BLaER1 treated with 17β-estradiol and CSF1 and Interleukin-3, amounts not matched to agents 10 nM and 100 nM (cell line): ENCODE results near the gene CSNK2A3.
"Not testable (repeated sequence)": the region's sequence is repeated elsewhere in the genome, so short reads cannot be mapped to it uniquely, and the experiment has no call there.

ENCODE experiments used
- H3K27ac ChIP-seq, 11 experiments: shearing (Covaris generic); formaldehyde crosslinking; 2 replicates each; pipeline ENCODE4 v1.8.1; 2022
- H3K27me3 ChIP-seq, 11 experiments: shearing (Covaris generic); formaldehyde crosslinking; 2 replicates each; pipeline ENCODE4 v1.8.1; 2022
- H3K36me3 ChIP-seq, 11 experiments: shearing (Covaris generic); formaldehyde crosslinking; 2 replicates each; pipeline ENCODE4 v1.8.1; 2022
- H3K4me1 ChIP-seq, 10 experiments: shearing (Covaris generic); formaldehyde crosslinking; 2 replicates each; pipeline ENCODE4 v1.8.1; 2022
- H3K4me2 ChIP-seq, 11 experiments: shearing (Covaris generic); formaldehyde crosslinking; 2 replicates each; pipeline ENCODE4 v1.8.1; 2022
- H3K4me3 ChIP-seq, 10 experiments: shearing (Covaris generic); formaldehyde crosslinking; 2 replicates each; pipeline ENCODE4 v1.8.1; 2022
- H3K9ac ChIP-seq, 11 experiments: shearing (Covaris generic); formaldehyde crosslinking; 2 replicates each; pipeline ENCODE4 v1.8.1; 2022
- H3K9me3 ChIP-seq, 11 experiments: shearing (Covaris generic); formaldehyde crosslinking; replicated peaks in 1 of 11; 2 replicates each; pipeline ENCODE4 v1.8.1; 2022
- H4K20me1 ChIP-seq, 11 experiments: shearing (Covaris generic); formaldehyde crosslinking; 2 replicates each; pipeline ENCODE4 v1.8.1; 2022
- Cebpa-rat ChIP-seq, 11 experiments: shearing (Covaris generic); IDR thresholded peaks; 2 replicates each; pipeline ENCODE4 v1.8.1; 2022

CSNK2A3 gene

DNA sequence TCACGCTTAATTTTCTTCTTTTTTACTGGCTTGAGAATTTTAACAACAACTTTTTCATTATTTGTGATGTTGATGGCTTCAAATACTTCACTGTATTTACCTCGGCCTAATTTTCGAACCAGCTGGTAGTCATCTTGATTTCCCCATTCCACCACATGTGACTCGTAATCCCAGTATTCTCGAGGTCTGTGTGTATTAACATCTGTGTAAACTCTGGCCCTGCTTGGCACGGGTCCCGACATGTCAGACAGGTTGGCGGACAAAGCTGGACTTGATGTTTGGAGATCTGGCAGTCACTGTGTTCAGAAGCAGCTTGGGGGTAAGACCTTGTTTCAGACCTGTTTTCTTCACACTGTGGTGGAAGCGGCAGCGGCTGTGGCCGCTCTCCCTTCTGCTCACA, at the start of gene CSNK2A3:
CSNK2A3 (minus strand) TSS at position 373 of the 400 bp plus-strand sequence; CDS start at position 242, 131 bp downstream.
- not testable (repeated sequence) for H3K4me2 ChIP-seq, H4K20me1 ChIP-seq, H3K9ac ChIP-seq, H3K4me1 ChIP-seq, H3K4me3 ChIP-seq, H3K27me3 ChIP-seq, H3K27ac ChIP-seq, H3K9me3 ChIP-seq, H3K36me3 ChIP-seq

DNA sequence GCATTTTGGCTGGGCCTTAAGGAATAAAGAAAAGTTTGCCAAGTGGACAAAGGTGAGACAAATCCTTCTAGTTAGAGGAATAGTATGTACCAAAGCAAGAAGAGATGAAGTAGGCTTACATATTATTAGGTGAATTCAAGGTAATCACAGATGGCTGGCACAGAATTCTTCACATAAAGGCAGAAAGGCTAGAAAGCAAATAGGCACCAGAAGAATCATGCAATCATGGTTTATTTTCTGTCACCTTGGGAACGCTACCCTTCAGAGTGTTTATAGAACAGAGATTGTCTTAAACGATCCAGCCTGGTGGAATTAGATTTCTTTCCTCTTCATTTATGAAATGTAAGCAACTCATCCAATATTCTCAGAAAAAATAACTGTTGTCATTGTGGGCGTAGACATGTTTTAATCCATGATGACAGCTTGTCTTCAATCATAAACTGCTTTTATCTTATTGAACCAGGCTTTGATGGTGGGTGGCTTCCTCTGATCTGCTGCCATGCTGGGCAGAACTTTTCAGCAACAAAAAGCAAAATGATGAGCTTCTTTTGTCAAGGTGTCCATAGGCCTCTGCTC, 49.0 kb upstream of the CSNK2A3 start:
- H4K20me1 ChIP-seq = peaks cover 0 to 53% (median 20%) of the 10 kb centered on the region in 11 experiments; a peak in 12 of 22 replicates
- H3K4me3 ChIP-seq = no peak overlapping the region
- no peaks in the 10 kb centered on the region for H3K36me3 ChIP-seq
- H3K4me2 ChIP-seq = no peak overlapping the region
- H3K9ac ChIP-seq = no peak overlapping the region
- no peaks in the 10 kb centered on the region for H3K9me3 ChIP-seq
- H3K4me1 ChIP-seq = peaks cover 0 to 3% (median 0%) of the 10 kb centered on the region in 10 experiments; a peak in 1 of 20 replicates
- TF ChIP-seq Cebpa-rat (IDR thresholded peaks at IDR 0.05) = no peak
- H3K27ac ChIP-seq = no peak overlapping the region
- peaks cover 37 to 95% (median 53%) of the 10 kb centered on the region in 11 experiments for H3K27me3 ChIP-seq

DNA sequence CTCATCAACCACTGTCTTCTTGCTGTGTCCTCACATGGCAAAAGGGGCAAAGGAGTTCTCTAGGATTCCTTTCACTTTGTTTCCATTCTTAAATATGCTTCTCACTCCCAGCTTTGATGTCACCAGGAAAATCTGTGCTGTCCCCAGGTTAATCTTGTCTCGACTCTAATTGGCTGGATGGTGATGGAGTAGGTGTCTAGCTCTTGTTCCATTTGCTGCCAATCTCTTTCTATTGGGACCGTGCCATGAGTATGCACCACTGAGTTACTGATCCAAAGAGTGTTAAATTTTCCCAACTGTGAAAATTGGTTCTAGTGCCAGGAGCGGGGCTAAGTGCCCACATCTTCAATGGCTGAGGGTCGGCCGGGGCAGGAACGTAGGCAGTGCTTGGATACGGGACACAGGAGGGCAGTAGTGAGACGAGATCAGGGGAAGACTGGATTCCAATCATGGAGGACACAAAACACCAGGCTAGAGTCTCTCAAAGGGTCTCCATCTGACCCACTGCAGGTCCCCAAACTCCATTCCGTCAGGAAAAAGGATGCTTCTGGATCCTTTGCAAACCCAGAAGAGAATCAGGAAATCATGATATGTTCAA, 47.7 kb upstream of the CSNK2A3 start:
- Histone ChIP-seq H3K9ac (no peak overlapping the region), H3K4me3 (no peak overlapping the region), H3K27me3 (peaks cover 24 to 85% (median 40%) of the 10 kb centered on the region in 11 experiments), H3K36me3 (no peaks in the 10 kb centered on the region), H3K4me2 (no peak overlapping the region), H4K20me1 (peaks cover 0 to 46% (median 13%) of the 10 kb centered on the region in 11 experiments; a peak in 11 of 22 replicates), H3K4me1 (no peaks in the 10 kb centered on the region), H3K27ac (no peak overlapping the region), H3K9me3 (no peaks in the 10 kb centered on the region)
- TF ChIP-seq Cebpa-rat (IDR thresholded peaks at IDR 0.05) = no peak

DNA sequence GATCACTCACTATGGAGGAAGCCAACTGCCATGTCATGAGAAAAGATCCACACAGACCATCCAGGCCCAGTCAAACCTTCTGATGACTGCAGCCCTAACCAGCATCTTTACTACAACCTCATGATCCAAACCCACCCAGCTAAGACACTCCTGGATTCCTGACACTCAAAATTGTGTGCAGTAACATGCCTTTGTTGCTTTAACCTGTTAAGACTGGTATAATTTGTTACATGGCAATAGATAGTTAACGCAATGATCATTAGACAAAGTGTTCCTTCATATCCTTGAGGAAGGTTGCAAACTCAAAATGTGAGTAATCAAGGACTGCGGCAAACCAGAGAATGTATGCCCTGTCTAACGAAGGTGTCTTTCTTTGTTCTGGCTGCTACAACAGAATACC, 47.1 kb upstream of the CSNK2A3 start:
- Histone ChIP-seq H3K4me1 (no peaks in the 10 kb centered on the region), H3K4me3 (no peak overlapping the region), H3K4me2 (no peak overlapping the region), H3K9ac (no peak overlapping the region), H3K36me3 (no peaks in the 10 kb centered on the region), H4K20me1 (peaks cover 0 to 40% (median 8%) of the 10 kb centered on the region in 11 experiments; a peak in 10 of 22 replicates), H3K27ac (no peak overlapping the region), H3K9me3 (no peaks in the 10 kb centered on the region), H3K27me3 (peaks cover 17 to 83% (median 34%) of the 10 kb centered on the region in 11 experiments)
- TF ChIP-seq Cebpa-rat (IDR thresholded peaks at IDR 0.05) = no peak

DNA sequence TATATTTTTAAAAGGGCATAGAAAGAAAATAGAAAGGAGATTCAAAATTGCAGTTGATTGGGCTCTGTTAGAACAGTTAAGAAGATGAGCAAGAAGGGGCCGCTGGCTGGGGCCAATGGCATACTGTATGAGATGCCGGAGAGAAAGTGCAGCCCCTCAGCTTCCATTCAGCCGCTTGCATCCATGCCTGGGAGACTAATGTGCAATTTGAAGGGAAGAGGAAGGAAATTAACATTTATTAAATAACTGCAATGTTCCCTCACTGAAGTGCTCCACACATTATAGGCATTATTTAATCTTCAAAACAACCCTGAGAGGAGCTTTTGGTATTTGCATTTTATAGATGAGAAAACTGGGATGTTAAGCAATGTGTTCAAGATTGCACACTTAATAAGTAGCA, 44.7 kb upstream of the CSNK2A3 start:
- Histone ChIP-seq H3K9me3 (no peaks in the 10 kb centered on the region), H3K36me3 (no peaks in the 10 kb centered on the region), H3K4me2 (no peak overlapping the region), H3K27ac (no peak overlapping the region), H3K4me1 (no peaks in the 10 kb centered on the region), H3K9ac (no peak overlapping the region), H3K4me3 (no peak overlapping the region), H3K27me3 (peaks cover 0 to 66% (median 11%) of the 10 kb centered on the region in 11 experiments; a peak in 16 of 22 replicates), H4K20me1 (peaks cover 0 to 17% (median 0%) of the 10 kb centered on the region in 11 experiments; a peak in 5 of 22 replicates)
- no peak for TF ChIP-seq Cebpa-rat (IDR thresholded peaks at IDR 0.05)

DNA sequence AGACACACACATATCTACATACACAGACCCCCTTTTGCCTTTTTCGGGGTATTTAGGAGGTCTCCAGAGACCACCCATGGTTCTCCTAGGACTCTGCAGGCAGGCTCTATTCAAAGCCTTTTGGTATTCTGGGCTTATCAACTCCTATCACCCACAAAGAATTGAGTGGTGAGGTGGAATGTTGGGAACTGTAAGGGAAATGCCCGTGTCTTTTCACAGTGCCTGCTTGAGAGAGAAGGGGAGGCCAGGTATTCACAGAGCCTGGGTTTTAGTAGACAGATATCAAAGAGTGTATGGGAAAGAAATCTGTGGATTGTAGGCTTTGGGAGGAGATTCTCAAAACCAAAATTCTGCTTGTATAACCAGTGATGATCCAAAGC, 44.0 kb upstream of the CSNK2A3 start:
- Histone ChIP-seq H3K9ac (no peak overlapping the region), H3K36me3 (no peaks in the 10 kb centered on the region), H3K9me3 (no peaks in the 10 kb centered on the region), H3K4me2 (no peak overlapping the region), H4K20me1 (peaks cover 0 to 9% (median 0%) of the 10 kb centered on the region in 11 experiments; a peak in 3 of 22 replicates), H3K4me1 (no peaks in the 10 kb centered on the region), H3K4me3 (no peak overlapping the region), H3K27ac (no peak overlapping the region), H3K27me3 (peaks cover 0 to 58% (median 4%) of the 10 kb centered on the region in 11 experiments; a peak in 14 of 22 replicates)
- TF ChIP-seq Cebpa-rat (IDR thresholded peaks at IDR 0.05) = no peak

DNA sequence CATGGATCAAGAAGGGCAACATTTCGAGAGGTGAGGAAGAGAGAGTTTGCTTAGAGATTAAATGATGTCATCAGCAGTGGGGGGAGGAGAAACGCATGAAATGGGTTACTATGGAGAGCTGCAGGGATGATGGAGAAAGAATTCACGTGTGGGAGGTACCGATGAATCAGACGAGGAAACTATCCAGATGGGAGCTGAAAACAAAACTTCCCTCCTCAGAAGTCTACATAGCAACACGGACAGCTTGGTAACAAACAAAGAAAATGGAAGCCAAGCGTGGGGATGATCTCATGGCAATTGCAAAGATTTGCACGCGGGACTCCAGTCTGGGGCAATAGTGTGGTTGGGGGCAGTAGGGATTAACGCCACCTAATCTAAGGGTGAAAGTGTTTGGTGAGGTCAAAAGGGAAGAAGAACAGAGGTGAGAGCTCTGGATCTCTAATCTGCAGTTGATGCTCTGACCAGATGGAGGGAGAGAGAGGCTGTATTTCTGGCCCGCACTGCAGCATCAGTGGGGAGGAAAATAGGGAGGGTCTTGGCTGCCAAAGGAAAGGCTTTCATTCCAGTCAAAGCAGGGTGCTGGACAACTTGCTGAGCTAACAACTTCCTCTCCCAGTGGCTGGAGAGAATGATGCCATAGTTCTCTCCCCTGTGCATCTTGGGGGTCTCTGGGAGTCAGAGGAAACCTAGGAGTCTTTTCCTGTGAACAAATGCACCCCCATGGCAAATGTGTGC, 43.4 kb upstream of the CSNK2A3 start:
- Histone ChIP-seq H3K9me3 (no peaks in the 10 kb centered on the region), H3K4me2 (no peak overlapping the region), H3K4me1 (no peaks in the 10 kb centered on the region), H3K4me3 (no peak overlapping the region), H3K36me3 (no peaks in the 10 kb centered on the region), H4K20me1 (peaks cover 0 to 9% (median 0%) of the 10 kb centered on the region in 11 experiments; a peak in 3 of 22 replicates), H3K27ac (no peak overlapping the region), H3K9ac (no peak overlapping the region), H3K27me3 (peaks cover 0 to 54% (median 4%) of the 10 kb centered on the region in 11 experiments; a peak in 11 of 22 replicates)
- TF ChIP-seq Cebpa-rat (IDR thresholded peaks at IDR 0.05) = no peak

DNA sequence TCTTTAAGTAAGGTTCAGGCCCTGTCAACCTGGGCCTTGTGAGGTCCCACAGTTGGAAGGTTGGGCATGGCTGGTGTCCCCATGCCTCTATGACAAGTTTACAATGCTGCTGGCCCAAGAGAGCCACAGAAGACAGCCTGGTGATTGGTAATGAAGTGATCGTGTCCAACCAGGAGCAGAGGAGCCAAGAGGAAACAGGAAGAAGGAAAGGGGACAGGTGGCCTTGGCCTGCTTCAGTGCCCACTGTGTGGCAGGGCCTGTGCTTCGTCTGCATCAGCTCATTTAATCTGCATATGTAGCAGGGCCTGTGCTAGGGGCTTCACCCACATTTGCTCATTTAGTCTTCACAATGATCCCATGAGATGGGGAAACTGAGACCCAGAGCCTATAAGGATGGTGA, 42.1 kb upstream of the CSNK2A3 start:
- no peak overlapping the region for H3K27ac ChIP-seq
- TF ChIP-seq Cebpa-rat (IDR thresholded peaks at IDR 0.05) = no peak
- no peak overlapping the region for H3K9ac ChIP-seq
- no peaks in the 10 kb centered on the region for H3K4me1 ChIP-seq
- no peak overlapping the region for H3K4me3 ChIP-seq
- H3K9me3 ChIP-seq = no peaks in the 10 kb centered on the region
- H3K27me3 ChIP-seq = peaks cover 0 to 40% (median 0%) of the 10 kb centered on the region in 11 experiments; a peak in 6 of 22 replicates
- H4K20me1 ChIP-seq = peaks cover 0 to 8% (median 0%) of the 10 kb centered on the region in 11 experiments; a peak in 2 of 22 replicates
- no peak overlapping the region for H3K4me2 ChIP-seq
- H3K36me3 ChIP-seq = no peaks in the 10 kb centered on the region

DNA sequence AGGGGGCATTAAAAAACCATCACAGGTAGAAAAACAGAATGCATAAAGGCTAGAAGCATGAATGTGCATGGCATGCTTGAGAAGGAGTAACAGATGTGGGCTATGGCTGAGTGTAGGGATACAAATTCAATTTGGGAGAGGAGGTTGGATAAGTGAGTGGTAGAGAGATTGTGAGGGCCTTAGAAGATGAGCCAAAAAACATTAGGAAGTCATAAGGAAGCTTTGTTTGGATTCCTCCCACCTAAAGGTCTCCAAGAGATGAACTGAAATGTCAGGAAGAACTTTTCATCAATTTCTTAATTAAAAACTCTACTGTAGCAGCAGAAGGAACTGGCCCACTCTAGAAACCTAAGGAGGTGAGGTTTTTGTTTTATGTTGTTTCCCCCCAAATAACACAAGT, 41.2 kb upstream of the CSNK2A3 start:
- TF ChIP-seq Cebpa-rat (IDR thresholded peaks at IDR 0.05) = no peak
- Histone ChIP-seq H4K20me1 (peaks cover 0 to 8% (median 0%) of the 10 kb centered on the region in 11 experiments; a peak in 3 of 22 replicates), H3K9ac (no peak overlapping the region), H3K4me1 (no peaks in the 10 kb centered on the region), H3K36me3 (no peaks in the 10 kb centered on the region), H3K27me3 (peaks cover 0 to 39% (median 0%) of the 10 kb centered on the region in 11 experiments; a peak in 6 of 22 replicates), H3K4me3 (no peak overlapping the region), H3K4me2 (no peak overlapping the region), H3K27ac (no peak overlapping the region), H3K9me3 (no peaks in the 10 kb centered on the region)
